Endothelial cell (in vitro differentiated cells): ENCODE results near the gene DDIT3. TPM values are rescaled to one million over a fixed set of nuclear protein-coding genes. Genes with fewer than 3 reads are reported as not detected.

Experiments
- DNase-seq: peaks from one replicate; pipeline ENCODE4 v3.0.0; 2021; ENCODE audit warnings: low spot score
- H3K27ac Mint-ChIP-seq: one replicate; pipeline ENCODE4 v1.8.0; 2021; ENCODE audit warnings: mixed read lengths, inconsistent platforms; ENCODE audit not compliant: unreplicated experiment
- H3K27me3 Mint-ChIP-seq: one replicate; pipeline ENCODE4 v1.8.0; 2021; ENCODE audit warnings: mild to moderate bottlenecking, moderate library complexity, mixed read lengths, inconsistent platforms; ENCODE audit not compliant: unreplicated experiment
- H3K36me3 Mint-ChIP-seq: one replicate; pipeline ENCODE4 v1.8.0; 2021; ENCODE audit warnings: mild to moderate bottlenecking, low read depth, mixed read lengths, inconsistent platforms; ENCODE audit not compliant: unreplicated experiment
- H3K4me1 Mint-ChIP-seq: one replicate; pipeline ENCODE4 v1.8.0; 2021; ENCODE audit warnings: mild to moderate bottlenecking, mixed read lengths, inconsistent platforms; ENCODE audit not compliant: unreplicated experiment
- H3K4me3 Mint-ChIP-seq: one replicate; pipeline ENCODE4 v1.8.0; 2021; ENCODE audit warnings: mild to moderate bottlenecking, mixed read lengths, inconsistent platforms; ENCODE audit not compliant: unreplicated experiment
- H3K9me3 Mint-ChIP-seq: one replicate; pipeline ENCODE4 v1.8.0; 2021; ENCODE audit warnings: mixed read lengths, inconsistent platforms; ENCODE audit not compliant: unreplicated experiment
- total RNA-seq: library from RNA; stranded (reverse); fragmentation: NEBNext Ultra II Directional; extraction: Animal tissue kit (Norgen Biotek cat#: 25700); gene quantifications from one replicate; pipeline ENCODE4 v1.2.1, GENCODE V29; 2021; ENCODE audit not compliant: unreplicated experiment
- TF ChIP-seq, protein P1 (sequence below): fragments of 200-600 bp; sonication (generic); IDR thresholded peaks from one replicate; pipeline ENCODE4 v1.5.0; 2021; ENCODE audit warnings: antibody characterized with exemption; ENCODE audit not compliant: unreplicated experiment

Gene DDIT3
- total RNA-seq, 1 donor from 2014 or later: 4.2 TPM

DNA sequence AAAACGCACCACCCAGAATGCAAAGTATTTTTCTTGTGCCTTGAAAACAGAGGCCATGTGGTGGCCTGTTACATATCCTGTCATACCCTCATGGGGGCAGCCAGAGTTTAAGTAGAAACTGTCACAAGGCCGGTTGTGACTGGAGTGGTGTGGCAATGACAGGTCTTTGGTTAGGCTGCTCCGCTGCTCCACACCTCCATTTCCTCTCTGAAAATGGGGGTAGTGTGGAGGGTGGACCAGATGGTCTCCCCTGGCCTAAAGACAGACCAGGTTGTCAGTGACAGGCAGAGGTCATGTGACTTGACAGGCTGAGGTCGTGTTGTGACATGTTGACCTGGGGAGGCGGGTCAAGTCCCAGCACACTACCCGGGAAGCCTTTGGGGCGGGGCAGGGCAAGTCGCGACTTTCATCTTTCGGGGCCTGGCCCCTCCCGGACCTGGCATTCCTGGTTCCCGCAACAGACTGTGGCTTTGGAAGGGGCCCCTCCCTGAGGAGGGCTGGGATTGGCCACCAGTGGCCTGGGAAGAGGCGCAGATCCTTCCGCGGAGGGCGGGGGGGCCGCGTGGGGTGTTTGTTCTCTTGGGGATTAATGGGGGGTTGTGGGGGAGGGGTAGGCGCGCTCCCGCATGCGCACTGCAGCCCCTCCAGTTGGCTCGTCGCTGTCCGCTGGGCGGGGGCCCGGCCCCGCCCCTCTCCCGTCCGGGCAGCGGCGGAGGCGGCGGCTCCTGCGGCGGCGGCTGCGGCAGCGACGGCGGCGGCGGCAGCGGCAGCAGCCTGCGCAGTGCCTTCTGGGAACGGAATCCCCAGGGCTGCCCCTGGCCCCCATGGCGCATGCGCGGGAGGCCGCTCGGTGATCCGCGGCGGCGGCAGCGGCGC, 1.9 kb upstream of the DDIT3 start, which contains the start of gene MBD6:
Gene MBD6 (plus strand): TSS at position 814 of the 876 bp plus-strand sequence. CDS start 1,480 bp downstream, outside the sequence.
- peak within 1 kb of the TSS; percentile 95 for H3K4me3 Mint-ChIP-seq
- H3K27ac Mint-ChIP-seq: peak within 1 kb of the TSS; percentile 88
- peaks cover 33% of the 10 kb centered on the region for H3K27me3 Mint-ChIP-seq
- DNase-seq: peak; percentile 93
- peaks cover 29% of the 10 kb centered on the region for H3K36me3 Mint-ChIP-seq
- TF ChIP-seq, protein P1, sequence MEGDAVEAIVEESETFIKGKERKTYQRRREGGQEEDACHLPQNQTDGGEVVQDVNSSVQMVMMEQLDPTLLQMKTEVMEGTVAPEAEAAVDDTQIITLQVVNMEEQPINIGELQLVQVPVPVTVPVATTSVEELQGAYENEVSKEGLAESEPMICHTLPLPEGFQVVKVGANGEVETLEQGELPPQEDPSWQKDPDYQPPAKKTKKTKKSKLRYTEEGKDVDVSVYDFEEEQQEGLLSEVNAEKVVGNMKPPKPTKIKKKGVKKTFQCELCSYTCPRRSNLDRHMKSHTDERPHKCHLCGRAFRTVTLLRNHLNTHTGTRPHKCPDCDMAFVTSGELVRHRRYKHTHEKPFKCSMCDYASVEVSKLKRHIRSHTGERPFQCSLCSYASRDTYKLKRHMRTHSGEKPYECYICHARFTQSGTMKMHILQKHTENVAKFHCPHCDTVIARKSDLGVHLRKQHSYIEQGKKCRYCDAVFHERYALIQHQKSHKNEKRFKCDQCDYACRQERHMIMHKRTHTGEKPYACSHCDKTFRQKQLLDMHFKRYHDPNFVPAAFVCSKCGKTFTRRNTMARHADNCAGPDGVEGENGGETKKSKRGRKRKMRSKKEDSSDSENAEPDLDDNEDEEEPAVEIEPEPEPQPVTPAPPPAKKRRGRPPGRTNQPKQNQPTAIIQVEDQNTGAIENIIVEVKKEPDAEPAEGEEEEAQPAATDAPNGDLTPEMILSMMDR: no peak
- peaks cover 40% of the 10 kb centered on the region for H3K4me1 Mint-ChIP-seq
- no peaks in the 10 kb centered on the region for H3K9me3 Mint-ChIP-seq

DNA sequence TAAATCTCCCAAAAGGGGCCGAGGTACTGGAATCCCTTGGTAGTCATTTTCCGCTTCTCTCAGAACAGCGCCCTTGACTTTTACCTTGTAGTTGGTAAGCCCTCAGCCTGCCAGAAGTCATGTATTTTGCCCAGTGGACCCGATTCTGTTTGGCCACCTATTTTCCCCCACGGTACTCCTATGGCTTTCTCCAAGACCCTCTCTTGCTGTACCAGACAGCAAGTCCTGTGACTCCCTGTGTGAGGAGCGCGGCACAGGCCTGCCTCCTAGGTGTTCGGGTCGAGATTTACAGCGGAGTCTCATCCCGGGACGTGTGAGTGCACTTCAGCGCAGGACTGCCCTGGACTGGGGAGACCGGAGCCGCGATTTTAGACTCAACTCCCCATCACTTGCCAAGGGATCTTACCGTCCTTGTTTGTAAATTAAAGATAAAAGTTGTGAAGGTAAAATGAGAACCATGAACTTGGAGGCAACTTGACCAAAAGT, 1.3 kb upstream of the DDIT3 start:
- peaks cover 33% of the 10 kb centered on the region for H3K27me3 Mint-ChIP-seq
- H3K27ac Mint-ChIP-seq: peak overlapping the region; percentile 87
- peaks cover 35% of the 10 kb centered on the region for H3K36me3 Mint-ChIP-seq
- TF ChIP-seq, protein P1: no peak
- peak overlapping the region; percentile 92 for H3K4me3 Mint-ChIP-seq
- peaks cover 46% of the 10 kb centered on the region for H3K4me1 Mint-ChIP-seq
- H3K9me3 Mint-ChIP-seq: no peaks in the 10 kb centered on the region
- peak; percentile 55 for DNase-seq

DNA sequence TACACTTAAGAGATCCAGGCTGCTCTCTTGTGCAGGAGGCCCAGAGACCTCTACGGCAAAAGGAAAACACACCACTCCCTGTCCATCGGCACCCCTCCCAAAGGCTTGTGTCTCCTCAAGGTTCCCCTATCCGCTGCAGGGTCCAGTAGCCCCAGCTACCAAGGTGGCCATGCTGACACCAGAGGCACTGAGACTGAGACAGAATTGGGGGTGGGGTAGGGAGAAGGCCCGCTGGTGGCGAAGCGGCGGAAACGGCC, 590 bp downstream of the DDIT3 start:
- DNase-seq: no peak
- peak overlapping the region; percentile 92 for H3K27ac Mint-ChIP-seq
- TF ChIP-seq, protein P1: no peak
- H3K36me3 Mint-ChIP-seq: peaks cover 47% of the 10 kb centered on the region
- peaks cover 31% of the 10 kb centered on the region for H3K27me3 Mint-ChIP-seq
- peaks cover 45% of the 10 kb centered on the region for H3K4me1 Mint-ChIP-seq
- H3K4me3 Mint-ChIP-seq: peak overlapping the region; percentile 94
- no peaks in the 10 kb centered on the region for H3K9me3 Mint-ChIP-seq

DNA sequence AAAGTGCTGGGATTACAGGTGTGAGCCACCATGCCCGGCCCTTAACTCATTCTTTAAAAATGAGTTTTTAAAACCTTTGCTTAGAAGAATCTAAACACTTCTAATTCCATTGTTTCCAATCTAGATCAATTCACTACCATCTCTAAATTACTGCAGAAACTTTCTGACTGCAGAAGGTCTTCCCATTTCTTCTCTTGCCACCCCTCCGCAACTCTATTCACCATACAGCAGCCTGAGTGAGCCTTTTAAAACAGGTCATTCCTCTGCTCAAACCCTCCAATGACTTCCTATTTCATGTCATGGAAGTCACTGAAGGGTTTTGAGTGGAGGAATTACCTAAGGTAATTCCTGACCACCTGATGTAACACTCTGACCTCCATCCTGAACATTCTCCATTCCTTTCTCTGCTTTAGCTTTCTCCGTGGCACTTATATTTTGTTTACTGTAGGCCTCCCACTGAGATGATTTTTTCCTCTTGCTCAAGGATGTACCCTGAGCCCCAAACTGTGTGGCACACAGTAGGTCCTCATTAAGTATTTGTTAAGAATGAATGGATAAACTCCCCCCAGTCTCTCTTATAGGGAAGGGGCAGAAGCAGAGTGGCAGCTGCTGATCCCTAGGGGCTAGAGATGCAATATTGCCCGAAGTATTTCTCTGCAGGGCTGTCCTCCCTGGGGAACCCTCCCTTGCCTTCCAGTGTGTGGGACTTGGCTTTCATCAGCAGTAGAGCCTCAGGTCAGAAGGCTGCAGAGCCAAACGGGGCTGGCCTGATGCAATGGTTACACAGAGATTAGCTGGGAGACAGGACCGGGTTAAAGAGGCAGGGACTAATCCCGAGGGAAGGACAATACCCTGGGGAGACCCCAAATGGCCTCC, 1.2 kb downstream of the DDIT3 start:
- H3K36me3 Mint-ChIP-seq: peaks cover 47% of the 10 kb centered on the region
- no peak for DNase-seq
- peaks cover 28% of the 10 kb centered on the region for H3K27me3 Mint-ChIP-seq
- H3K27ac Mint-ChIP-seq: peak overlapping the region; percentile 92
- TF ChIP-seq, protein P1: no peak
- peaks cover 39% of the 10 kb centered on the region for H3K4me1 Mint-ChIP-seq
- H3K4me3 Mint-ChIP-seq: peak overlapping the region; percentile 94
- H3K9me3 Mint-ChIP-seq: no peaks in the 10 kb centered on the region
